ENCODE results near the gene WTAP. TPM values are rescaled to one million over a fixed set of nuclear protein-coding genes. Genes with fewer than 3 reads are reported as not detected.

The WTAP gene
- total RNA-seq, 4 donors from 2014 or later = 57.8 to 76.7 (median 67.9) TPM

- TF ChIP-seq POLR2A (IDR thresholded peaks at IDR 0.05) (no peak), CTCF (IDR thresholded peaks at IDR 0.05) (no peak)
- no peak for DNase-seq (ENCODE audit: low spot score in 2 of 2)
- WGBS, 2 donors = 74 to 81% methylated on average over 10 of the region's 10 CpGs
- intact Hi-C loops (cut with DNase I; ENCODE audit: low total_unique reads) = no loop called here
- no peak overlapping the region for H3K4me3 ChIP-seq (ENCODE audit: low read depth, poor library complexity, severe bottlenecking)
Measured at GRCh38 chr6:159681191-159681880, 46.0 kb upstream of the WTAP start.

- WGBS, 2 donors = 77 to 87% methylated on average over 3 of the region's 3 CpGs
- intact Hi-C loops (cut with DNase I; ENCODE audit: low total_unique reads) = no loop called here
- TF ChIP-seq CTCF (IDR thresholded peaks at IDR 0.05) = no peak
- no peak for TF ChIP-seq POLR2A (IDR thresholded peaks at IDR 0.05)
- no peak overlapping the region for H3K4me3 ChIP-seq (ENCODE audit: low read depth, poor library complexity, severe bottlenecking)
- no peak for DNase-seq (ENCODE audit: low spot score in 2 of 2)
Measured at GRCh38 chr6:159682295-159682694, 45.0 kb upstream of the WTAP start.

- DNase-seq (ENCODE audit: low spot score in 2 of 2) = no peak
- no peak for TF ChIP-seq CTCF (IDR thresholded peaks at IDR 0.05)
- no peak for TF ChIP-seq POLR2A (IDR thresholded peaks at IDR 0.05)
- H3K4me3 ChIP-seq (ENCODE audit: low read depth, poor library complexity, severe bottlenecking) = no peak overlapping the region
- intact Hi-C loops (cut with DNase I; ENCODE audit: low total_unique reads) = no loop called here
- 100% methylated on average over 1 of the region's 1 CpG for WGBS, 2 donors
Measured at GRCh38 chr6:159682810-159683209, 44.5 kb upstream of the WTAP start.

DNA sequence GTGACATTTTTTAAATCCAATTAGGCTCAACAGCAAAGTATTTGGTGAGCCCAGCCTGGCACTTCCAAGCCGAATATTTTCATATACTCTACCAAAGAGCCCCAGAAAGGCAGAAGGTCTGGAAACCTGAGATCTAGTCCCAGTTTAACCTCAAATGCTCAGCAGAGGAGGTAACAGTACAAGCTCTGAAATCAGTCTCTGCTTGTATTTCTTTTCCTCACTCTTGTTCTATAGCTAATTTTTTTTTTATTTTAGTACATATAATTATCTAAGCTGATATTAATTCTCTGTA is 43.3 kb upstream of the WTAP start:
- no peak for TF ChIP-seq POLR2A (IDR thresholded peaks at IDR 0.05)
- no peak for TF ChIP-seq CTCF (IDR thresholded peaks at IDR 0.05)
- intact Hi-C loops (cut with DNase I; ENCODE audit: low total_unique reads) = no loop called here

DNA sequence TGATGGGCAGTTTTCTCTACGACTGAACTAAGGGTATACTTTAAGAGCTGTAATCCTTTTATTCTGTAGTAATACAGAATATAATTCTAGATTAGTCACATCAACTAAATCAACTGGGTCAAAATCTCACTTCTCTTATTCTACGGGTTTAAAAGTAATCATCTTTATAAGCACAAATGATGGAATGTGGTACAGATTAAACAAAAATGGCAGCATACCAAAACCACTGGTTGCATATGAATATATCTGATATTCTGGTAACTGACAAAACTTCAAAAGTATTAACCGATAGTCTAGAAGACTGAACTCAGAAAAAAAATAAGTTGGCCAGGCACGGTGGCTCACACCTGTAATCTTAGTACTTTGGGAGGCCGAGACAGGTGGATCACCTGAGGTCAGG is 41.3 kb upstream of the WTAP start:
- intact Hi-C loops (cut with DNase I; ENCODE audit: low total_unique reads) = no loop called here
- no peak for TF ChIP-seq POLR2A (IDR thresholded peaks at IDR 0.05)
- no peak for TF ChIP-seq CTCF (IDR thresholded peaks at IDR 0.05)
- no peak for DNase-seq (ENCODE audit: low spot score in 2 of 2)
- WGBS, 2 donors = 63 to 86% methylated on average over 5 of the region's 5 CpGs
- H3K4me3 ChIP-seq (ENCODE audit: low read depth, poor library complexity, severe bottlenecking) = no peak overlapping the region

More for the DNA sequence above, 43.3 kb upstream of the WTAP start:
- H3K4me3 ChIP-seq (ENCODE audit: low read depth, poor library complexity, severe bottlenecking) = no peak overlapping the region
- no peak for DNase-seq (ENCODE audit: low spot score in 2 of 2)
- WGBS, 2 donors = 89 to 97% methylated on average over 1 of the region's 1 CpG

GRCh38 chr6:159686703-159687102 is 40.6 kb upstream of the WTAP start:
- intact Hi-C loops (cut with DNase I; ENCODE audit: low total_unique reads) = no loop called here
- DNase-seq (ENCODE audit: low spot score in 2 of 2) = no peak
- H3K4me3 ChIP-seq (ENCODE audit: low read depth, poor library complexity, severe bottlenecking) = no peak overlapping the region
- TF ChIP-seq POLR2A (IDR thresholded peaks at IDR 0.05) = no peak
- no peak for TF ChIP-seq CTCF (IDR thresholded peaks at IDR 0.05)
- WGBS, 2 donors = 61 to 70% methylated on average over 3 of the region's 3 CpGs
